Hindlimb muscle (tissue), 1 donor: Measurements from ENCODE around the gene HMSD. TPM values are rescaled to one million over a fixed set of nuclear protein-coding genes. Genes with fewer than 3 reads are reported as not detected.
A peak's percentile ranks its signal among the peaks of the same experiment; 100 is the strongest.

Source experiments
- DNase-seq: peaks from one replicate; pipeline ENCODE4 v3.0.0-alpha.2; 2013
- polyA plus RNA-seq: library from polyadenylated mRNA; unstranded; fragments of 120-200 nt; gene quantifications from one replicate; pipeline ENCODE4 v1.2.1, GENCODE V29; 2013; ENCODE audit not compliant: insufficient read length

Gene HMSD
- polyA plus RNA-seq, 1 donor, result not detected

DNA sequence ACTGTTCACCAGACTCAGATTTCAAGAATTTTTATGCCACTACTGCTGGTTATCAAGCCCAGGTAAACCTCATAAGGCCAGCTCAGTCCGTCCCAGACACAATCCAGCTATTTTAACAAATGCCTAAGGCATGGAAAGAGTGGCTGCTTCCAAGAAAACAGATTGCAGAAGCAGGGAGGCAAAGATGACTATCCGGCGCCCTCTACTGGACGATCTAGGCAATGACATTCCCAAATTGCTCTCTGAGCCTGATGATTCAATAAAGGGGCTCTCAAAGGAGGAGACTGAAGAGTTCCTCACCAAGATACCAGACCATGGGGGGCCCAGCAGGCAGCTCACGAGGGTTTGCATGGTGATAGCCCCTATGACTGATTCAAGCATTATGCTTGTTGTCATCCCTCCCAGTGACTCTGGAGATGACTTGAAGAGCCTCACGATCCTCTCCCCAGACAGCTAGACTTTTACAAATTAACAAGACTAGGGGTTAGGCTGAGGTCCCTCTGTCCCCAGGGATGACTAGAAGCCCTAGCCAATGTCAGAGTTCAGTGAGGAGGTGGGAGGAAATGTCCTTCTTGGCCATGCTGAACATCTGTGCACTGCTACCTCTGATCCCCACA, 45.8 kb downstream of the HMSD start:
- peak; percentile 21 for DNase-seq

DNA sequence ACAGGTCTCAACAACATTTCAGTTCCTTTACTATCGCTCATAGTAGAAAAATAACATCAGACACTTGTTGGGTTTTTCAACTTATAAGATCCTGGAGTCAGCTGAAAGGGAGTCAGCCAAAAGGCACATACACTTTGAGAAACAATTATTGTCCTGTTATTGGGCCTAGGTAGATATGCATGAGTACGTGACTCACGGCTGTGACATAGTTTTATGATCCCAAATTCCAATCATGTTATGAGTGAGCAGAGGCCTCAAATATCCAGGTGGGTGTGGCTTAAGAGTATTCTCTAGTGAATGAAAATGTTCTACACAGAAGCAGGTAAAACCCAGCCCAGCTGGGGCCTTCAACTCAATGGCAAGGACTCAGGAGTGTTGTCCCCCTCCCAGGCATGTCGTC, 47.9 kb downstream of the HMSD start:
- DNase-seq, result no peak

DNA sequence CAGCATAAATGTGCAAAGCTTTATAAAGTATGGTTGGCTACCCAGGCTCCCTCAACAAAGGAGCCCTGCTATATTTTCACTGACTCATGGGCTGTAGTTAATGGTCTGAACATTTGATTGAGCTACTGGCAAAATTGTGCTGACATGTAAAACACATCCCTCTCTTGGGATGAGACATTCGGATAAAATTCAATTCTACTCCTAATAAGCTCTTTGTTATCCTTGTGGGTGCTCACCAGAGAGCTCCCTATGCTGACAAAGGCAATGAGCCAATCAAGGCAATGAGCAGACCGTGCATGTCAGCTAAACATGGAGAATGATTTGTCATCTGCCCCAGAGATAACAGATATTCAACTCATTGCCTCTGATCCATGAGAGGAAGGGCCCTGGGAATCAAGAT, 48.5 kb downstream of the HMSD start:
- DNase-seq, result no peak

DNA sequence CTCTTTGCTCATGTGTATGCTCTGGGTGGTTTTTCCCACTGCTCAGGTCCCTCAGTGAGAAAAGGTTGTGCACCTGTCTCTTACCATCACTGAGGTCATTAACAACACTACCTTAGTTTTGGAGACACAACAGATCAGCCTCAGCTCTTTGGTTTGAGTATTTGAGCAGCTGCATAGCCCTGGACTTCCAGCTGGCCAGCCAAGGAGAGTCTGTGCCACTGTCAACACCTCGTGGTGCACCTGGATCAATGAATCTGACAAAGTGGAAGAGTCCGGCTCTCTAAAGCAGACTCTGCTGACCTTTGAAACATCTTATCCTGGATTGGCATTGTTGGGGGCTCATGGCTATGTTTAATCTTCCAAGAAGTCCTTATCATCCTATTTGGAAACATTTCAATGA, 50.8 kb downstream of the HMSD start:
- DNase-seq, result no peak

DNA sequence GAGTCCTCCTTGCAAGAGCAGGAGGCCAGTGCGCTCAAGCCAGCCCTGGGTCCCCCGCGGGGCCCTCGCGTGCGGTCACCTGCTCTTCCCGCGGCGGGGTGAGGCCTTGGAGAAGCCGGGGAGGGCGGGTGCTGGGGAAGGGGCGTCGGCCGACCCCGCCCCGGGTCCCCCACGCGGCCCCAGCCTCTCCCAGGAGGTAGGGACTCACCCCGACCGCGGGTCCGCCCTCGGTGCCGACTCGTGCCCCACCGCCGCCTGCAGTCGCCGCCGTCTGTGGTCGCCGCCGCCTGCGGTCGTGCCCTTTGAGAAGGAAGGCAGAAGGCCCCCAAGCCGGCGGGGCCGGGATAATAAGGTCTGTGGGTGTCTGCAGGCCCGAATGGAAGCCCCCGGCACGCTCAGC, 53.5 kb downstream of the HMSD start:
- DNase-seq, result no peak

DNA sequence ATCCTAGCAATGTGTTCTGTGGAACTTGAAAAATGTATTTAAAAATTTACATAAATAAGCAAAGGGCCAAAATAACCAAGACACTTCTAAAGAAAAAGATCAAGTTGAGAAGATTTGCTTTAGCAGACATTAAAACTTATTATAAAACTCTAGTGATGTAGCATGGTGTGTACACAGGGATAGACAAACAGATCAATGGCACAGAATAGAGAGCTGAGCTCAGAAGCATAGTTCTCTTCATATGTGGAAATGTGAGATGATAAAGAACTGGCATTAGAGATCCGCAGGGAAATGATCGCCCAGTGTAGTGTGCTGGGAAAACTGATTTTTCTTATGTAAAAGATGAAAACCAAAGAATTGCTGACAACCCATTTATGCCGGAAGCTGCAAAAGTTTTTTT, 60.2 kb downstream of the HMSD start:
- no peak for DNase-seq

Other genes with a start within 250 kb of the HMSD start
- gene SERPINB11, start 246.3 kb upstream of the HMSD start, polyA plus RNA-seq, result not detected
- gene SERPINB7, start 173.9 kb upstream of the HMSD start, polyA plus RNA-seq, result 0.35 TPM
- 0.85 TPM for gene SERPINB2, start 61.6 kb upstream of the HMSD start, polyA plus RNA-seq
- 0.15 TPM for gene SERPINB10, start 41.3 kb upstream of the HMSD start, polyA plus RNA-seq
- 2.1 TPM for gene SERPINB8, start 20.8 kb downstream of the HMSD start, polyA plus RNA-seq
- gene LINC00305, start 199.8 kb downstream of the HMSD start, polyA plus RNA-seq, result not detected